IPS-NIHi7 (cell line): ENCODE results near the gene ST8SIA5.

Experiments
- DNase-seq: peaks from one replicate; pipeline ENCODE4 v3.0.0; 2012; ENCODE audit warnings: mixed read lengths; ENCODE audit errors: extremely low spot score

Gene ST8SIA5

DNA sequence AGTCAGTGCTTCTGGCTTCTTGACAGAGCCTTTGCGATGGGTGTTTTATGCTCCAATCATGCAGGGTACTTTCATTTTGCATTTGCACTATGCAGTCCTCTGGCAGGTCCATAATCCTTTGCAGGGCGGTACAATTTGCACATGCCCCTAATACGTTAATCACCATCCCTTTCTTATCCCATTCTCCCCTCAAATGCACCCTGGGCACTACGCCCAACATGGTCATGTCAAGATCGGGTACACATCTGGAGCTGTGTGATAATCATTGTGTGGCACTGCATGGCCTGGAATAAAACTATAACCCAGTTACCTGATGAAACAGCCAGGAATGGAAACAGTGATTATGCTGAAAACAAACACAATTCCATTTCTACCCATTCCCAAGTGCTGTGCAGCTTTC lies 127.5 kb downstream of the ST8SIA5 start:
- DNase-seq = no peak

DNA sequence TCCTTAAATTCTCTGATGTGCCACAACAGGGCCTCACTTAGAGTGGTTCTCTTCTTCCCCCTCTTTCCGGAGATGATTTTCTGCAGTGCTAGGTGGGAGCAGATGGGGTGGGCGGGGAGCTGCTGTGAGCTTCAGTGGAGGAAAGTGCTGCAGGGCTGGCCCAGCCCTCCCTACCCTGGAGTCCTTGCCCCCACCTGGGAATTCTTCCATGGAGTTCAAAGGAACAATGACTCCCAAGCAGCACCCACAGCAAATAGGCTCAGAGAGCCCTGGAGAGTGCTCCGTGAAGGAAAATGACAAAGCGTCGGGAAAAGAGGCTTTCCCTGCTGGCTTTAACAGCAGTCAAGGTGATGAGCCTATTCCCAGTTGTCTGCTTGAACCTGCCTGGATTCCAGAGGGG lies 128.6 kb downstream of the ST8SIA5 start:
- DNase-seq = no peak

DNA sequence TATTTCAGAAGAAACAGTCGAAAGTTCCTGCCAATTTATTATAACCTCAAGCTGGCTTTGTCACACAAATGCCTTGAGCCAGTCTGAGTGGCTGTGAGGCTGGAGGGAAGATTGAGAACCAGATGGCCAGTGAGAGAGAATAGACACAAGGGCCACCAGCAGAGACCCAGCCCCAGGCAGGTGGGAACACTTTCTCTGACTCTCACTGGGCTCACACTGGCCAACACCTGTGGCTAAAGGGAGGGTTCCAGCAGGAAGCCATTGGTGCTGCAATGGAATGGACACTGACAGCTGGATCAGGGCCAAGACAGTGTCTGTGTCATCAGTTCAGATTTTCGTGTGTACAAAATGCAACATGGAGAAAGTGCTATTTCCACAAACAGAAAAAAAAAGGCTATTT lies 129.7 kb downstream of the ST8SIA5 start:
- DNase-seq = no peak

DNA sequence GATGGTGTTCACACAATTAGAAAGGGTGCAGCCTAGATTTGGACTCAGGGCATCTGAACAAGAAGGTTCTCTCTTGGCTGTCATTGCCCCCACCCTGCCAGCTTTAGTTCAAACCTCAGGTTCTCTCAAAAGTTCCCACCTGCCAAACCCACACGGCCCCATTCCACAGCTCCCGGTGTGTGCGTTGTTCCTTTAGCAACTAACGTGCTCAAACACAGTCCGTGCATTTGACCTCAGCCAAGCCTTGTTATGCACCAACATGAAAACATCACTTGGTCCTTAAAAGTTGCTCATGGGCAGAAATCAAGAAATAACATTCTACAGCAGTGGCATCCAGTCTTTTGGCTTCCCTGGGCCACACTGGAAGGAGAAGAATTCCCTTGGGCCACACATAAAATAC lies 131.8 kb downstream of the ST8SIA5 start:
- no peak for DNase-seq

DNA sequence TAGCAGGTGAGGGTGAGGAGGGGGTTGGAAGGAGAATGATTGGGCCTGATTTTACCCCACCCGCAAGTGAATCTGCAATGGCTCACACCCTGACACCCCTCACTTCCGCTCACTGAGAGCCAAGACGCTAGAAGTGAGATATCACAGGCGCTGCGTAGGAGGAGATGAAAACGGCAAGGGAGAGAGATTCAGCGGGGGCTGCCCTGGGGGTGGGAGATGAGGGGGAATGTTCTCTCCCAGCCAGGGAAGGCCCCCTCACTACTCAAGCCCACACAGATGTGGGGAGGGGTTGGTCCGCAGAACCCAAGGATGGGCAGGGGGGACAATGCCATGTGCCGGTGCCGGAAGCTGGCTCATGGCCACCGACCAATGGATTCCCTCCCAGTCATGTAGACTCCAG lies 132.7 kb downstream of the ST8SIA5 start:
- no peak for DNase-seq

DNA sequence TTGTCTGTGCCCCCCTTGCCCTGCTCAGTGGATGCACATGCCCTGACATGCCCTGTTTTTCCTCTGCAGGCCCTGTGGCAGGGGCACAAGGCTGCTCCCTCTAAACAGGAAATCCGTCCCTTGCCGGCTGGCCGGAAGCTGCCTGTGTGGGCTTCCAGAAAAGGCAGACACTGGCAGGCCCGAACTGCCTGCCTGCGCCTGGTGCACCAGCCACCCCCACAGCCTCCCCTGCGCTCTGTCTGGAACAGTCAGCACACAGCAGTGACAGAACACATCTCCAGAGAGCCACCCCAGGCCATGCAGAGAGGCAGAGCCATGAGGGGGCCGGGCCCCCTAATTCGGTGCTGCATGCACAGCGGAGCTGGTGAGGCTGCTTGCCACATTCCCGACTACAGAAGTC lies 133.3 kb downstream of the ST8SIA5 start:
- DNase-seq = no peak

DNA sequence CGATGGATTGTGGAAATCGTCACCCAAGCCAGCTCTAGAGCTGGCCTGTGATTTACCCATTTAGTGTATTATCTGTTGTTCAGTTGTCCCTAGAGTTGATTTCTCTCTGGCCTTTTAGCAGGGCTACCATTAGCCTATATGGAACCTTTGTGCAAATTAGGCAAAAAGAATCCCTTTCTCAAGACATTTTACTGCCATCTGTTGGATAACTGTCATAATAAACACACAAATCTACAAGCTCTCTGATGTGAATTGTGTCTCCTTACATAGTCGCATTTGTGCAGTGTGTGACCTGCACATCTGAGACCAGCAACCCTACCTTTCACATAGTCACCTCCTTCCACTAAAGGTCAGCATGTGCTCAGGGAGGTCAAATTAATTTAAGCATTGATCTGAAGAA lies 133.9 kb downstream of the ST8SIA5 start:
- no peak for DNase-seq

DNA sequence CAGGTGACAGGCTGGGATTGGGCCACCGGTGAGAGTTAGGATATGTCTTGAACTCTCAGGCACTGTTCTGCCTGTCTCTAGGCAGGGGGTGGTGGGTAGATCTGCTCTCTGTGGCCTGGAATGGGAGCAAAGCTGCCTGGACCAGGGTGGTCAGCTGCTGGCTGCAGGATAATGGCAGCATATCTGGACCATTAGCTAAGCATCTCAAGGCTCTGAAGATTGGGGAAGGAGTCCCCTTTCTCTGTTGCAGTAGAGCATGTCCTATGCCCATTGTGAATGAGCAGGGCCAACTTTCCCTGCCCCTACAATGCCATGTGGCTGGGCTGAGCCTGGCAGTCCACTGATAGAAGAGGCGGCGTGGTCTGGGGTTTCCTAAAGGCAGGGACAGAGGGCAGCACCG lies 134.4 kb downstream of the ST8SIA5 start:
- DNase-seq = no peak

DNA sequence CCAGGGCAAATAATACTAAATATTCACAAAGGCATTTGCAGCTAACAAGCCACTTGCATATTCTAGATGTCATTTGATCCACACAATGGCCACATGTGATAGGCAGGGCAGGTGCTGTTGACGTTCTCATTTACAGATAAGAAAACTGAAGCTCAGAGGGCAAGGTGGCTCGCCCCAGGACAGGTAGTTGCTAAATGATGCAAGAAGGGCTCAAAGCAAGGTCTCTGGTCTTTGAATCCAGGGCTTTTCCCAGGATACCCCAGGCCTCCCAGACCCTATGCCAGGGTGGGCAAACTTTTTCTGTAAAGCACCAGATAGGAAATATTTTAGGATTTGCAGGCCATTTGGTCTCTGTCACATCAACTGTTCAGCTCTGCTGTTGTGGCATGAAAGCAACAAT lies 135.0 kb downstream of the ST8SIA5 start:
- no peak for DNase-seq

DNA sequence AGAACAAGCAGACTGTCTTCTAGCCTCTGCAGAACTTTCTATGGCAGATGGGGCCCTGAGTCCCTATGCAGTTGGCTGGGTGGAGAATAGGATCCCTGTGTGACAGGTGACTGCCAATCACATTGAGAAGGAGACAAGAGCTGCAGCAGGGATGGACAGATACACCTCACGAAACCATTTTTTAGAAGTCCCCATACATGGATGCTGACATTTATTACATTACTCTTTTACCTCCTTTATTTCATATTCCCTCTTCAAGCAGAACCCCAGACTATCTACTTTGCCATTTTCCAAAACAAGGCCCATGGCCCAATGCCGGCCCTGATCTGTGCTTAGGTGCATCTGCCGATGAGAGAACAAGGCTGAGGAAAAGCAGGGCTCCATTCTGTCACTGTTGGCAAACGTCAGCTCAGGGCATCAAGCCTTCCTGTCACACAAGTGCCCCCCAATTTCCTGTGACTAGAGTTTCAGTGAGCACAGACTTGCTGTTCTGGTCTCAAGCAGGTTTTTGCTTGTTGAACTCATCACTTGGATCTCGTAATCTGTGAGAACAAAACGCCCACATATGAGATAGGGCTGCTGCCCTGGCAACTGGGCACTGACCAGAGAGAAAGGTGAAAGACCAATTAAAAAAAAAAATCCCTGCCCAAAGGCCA lies 135.6 kb downstream of the ST8SIA5 start:
- DNase-seq = no peak

DNA sequence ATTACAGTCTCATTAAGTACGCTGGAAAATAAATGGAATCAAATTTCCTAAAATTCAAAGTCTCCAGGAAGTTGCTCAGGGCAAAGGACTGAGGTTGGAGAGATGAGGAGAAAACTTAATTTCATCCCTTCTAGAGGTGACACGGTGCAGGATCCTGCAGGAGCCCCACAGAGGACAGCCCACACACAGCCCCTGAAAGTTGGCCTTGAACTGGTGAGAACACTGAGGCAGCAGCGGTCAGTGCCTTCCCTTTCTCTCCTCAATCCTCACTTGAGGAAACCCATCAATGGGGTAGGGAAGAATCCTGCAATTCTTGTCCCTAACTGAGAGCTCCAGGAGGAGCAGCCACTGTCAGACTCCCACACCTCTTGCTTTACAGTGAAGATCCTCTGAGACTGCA lies 137.3 kb downstream of the ST8SIA5 start:
- no peak for DNase-seq
